Vagina (tissue), 2 donors: ENCODE results near the gene TSC22D2.

ENCODE experiments used
- POLR2A ChIP-seq, 2 donors: fragments of 450-650 bp; IDR thresholded peaks; one replicate each; pipeline ENCODE4 v1.6.1; 2017; ENCODE audit warnings: antibody characterized with exemption in 2 of 2, mild to moderate bottlenecking in 2 of 2, moderate library complexity in 2 of 2
- TF ChIP-seq, protein P1 (sequence below), 3 experiments: fragments of 450-650 bp in 2 of 3; fragments of 200-600 bp in 1 of 3; sonication (generic) in 1 of 3; IDR thresholded peaks; one replicate each; pipeline ENCODE4 v1.5.1; 2017 to 2019; ENCODE audit warnings: antibody characterized with exemption in 3 of 3, mild to moderate bottlenecking in 2 of 3, moderate library complexity in 2 of 3

DNA sequence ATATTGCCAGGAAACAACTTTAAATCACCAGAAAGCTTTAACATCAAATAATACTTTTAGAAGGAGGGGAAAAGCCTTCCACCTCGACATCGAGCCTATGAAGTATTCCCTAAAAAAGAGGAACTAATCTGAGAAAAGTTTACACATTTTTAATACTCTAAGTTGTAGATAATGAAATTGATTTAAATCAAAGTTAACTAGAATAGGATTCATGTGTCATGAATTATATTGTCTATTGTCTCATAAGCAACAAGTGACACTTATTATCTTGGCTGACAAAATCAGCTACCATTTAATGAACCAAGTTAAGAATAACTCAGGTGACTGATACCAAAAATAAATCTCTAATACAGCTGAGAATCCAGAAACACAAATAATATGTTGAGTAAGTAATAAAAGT is 56.6 kb downstream of the TSC22D2 start:
- TF ChIP-seq, protein P1, sequence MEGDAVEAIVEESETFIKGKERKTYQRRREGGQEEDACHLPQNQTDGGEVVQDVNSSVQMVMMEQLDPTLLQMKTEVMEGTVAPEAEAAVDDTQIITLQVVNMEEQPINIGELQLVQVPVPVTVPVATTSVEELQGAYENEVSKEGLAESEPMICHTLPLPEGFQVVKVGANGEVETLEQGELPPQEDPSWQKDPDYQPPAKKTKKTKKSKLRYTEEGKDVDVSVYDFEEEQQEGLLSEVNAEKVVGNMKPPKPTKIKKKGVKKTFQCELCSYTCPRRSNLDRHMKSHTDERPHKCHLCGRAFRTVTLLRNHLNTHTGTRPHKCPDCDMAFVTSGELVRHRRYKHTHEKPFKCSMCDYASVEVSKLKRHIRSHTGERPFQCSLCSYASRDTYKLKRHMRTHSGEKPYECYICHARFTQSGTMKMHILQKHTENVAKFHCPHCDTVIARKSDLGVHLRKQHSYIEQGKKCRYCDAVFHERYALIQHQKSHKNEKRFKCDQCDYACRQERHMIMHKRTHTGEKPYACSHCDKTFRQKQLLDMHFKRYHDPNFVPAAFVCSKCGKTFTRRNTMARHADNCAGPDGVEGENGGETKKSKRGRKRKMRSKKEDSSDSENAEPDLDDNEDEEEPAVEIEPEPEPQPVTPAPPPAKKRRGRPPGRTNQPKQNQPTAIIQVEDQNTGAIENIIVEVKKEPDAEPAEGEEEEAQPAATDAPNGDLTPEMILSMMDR (IDR thresholded peaks at IDR 0.05) = no peak
- TF ChIP-seq POLR2A (IDR thresholded peaks at IDR 0.05) = no peak
